ENCODE results near the gene PDZK1.

- no peak for TF ChIP-seq PPARA (CRISPR knock-in tag; IDR thresholded peaks at IDR 0.05; ENCODE audit: borderline replicate concordance)
- TF ChIP-seq TOX (CRISPR knock-in tag; IDR thresholded peaks at IDR 0.05; ENCODE audit: borderline replicate concordance), result no peak
- TF ChIP-seq SNAI2 (CRISPR knock-in tag; IDR thresholded peaks at IDR 0.05), result no peak
- TF ChIP-seq ARNTL (CRISPR knock-in tag; IDR thresholded peaks at IDR 0.05; ENCODE audit: borderline replicate concordance, low read depth), result no peak
- no peak for TF ChIP-seq TSHZ2 (CRISPR knock-in tag; IDR thresholded peaks at IDR 0.05)
- no peak for TF ChIP-seq RARB (CRISPR knock-in tag; IDR thresholded peaks at IDR 0.05)
Measured at GRCh38 chr1:145688924-145689323, 18.2 kb downstream of the PDZK1 start.
